ENCODE results near the gene GFOD1.

GRCh38 chr6:13534536-13534935 is 47.1 kb upstream of the GFOD1 start:
- TF ChIP-seq CTCF (IDR thresholded peaks at IDR 0.05) (no peak), POLR2A (IDR thresholded peaks at IDR 0.05) (no peak)
